Placental epithelial cell (primary cell): ENCODE measurements around the gene ZNF584. TPM values are rescaled to one million over a fixed set of nuclear protein-coding genes. Genes with fewer than 3 reads are reported as not detected.

Source experiments
- small RNA-seq: library from RNA; depleted of rRNA; stranded (forward); fragments of <200 nt; gene quantifications from one replicate; pipeline ENCODE3, GENCODE V24; 2012
- total RNA-seq: library from RNA; depleted of rRNA; stranded (reverse); fragments of >200 nt; gene quantifications from 2 replicates; pipeline ENCODE4 v1.2.3, GENCODE V29; 2012

Gene ZNF584
- total RNA-seq = 13.2 and 17.3 TPM in 2 replicates

GRCh38 chr19:58408152-58409009, at the start of gene ZNF584:
Gene ZNF584, plus strand, starts transcription at chr19:58408649. Its CDS starts 499 bp downstream, at chr19:58409148.

GRCh38 chr19:58362272-58362994, 46.0 kb upstream of the ZNF584 start, which contains the start of gene ZNF497:
Gene ZNF497, minus strand, starts transcription at chr19:58362751. Its CDS starts 5,116 bp downstream, at chr19:58357635.

GRCh38 chr19:58380662-58381459, 27.6 kb upstream of the ZNF584 start, which contains the start of gene ZNF837:
Gene ZNF837, minus strand, starts transcription at chr19:58381030. Its CDS starts 11,698 bp downstream, at chr19:58369332.

GRCh38 chr19:58386576-58387337, 21.7 kb upstream of the ZNF584 start, which contains the start of gene RPS5:
Gene RPS5, plus strand, starts transcription at chr19:58387269. Its CDS starts 869 bp downstream, at chr19:58388138.

GRCh38 chr19:58395220-58395978, 13.1 kb upstream of the ZNF584 start, which contains the start of gene RNF225:
Gene RNF225, plus strand, starts transcription at chr19:58395656. Its CDS starts 434 bp downstream, at chr19:58396090.

GRCh38 chr19:58439576-58440554, 31.4 kb downstream of the ZNF584 start, which contains the start of gene ZNF132:
Gene ZNF132, minus strand, starts transcription at chr19:58440153. Its CDS starts 332 bp downstream, at chr19:58439821.

GRCh38 chr19:58451358-58452101, 43.1 kb downstream of the ZNF584 start, which contains the start of gene ZNF324B:
Gene ZNF324B, plus strand, starts transcription at chr19:58451622. Its CDS starts 2,080 bp downstream, at chr19:58453702.

GRCh38 chr19:58466760-58467589, 58.5 kb downstream of the ZNF584 start, which contains the start of gene ZNF324:
Gene ZNF324, plus strand, starts transcription at chr19:58467080. Its CDS starts 2,106 bp downstream, at chr19:58469186.

Small RNA genes within 50 kb of the gene (small RNA-seq; reads per million reads assigned to genes)
- not detected for gene MIR4754
- gene RNA5SP473 = 0.09 reads per million

Other genes starting within 250 kb of the ZNF584 start
- 28.3 and 30.6 TPM in 2 replicates for gene ZNF274, start 225.6 kb upstream of the ZNF584 start, total RNA-seq
- gene ZNF544, start 179.7 kb upstream of the ZNF584 start, total RNA-seq = 20.8 and 39.8 TPM in 2 replicates
- gene ZNF8, start 129.7 kb upstream of the ZNF584 start, total RNA-seq = 7.9 and 9.4 TPM in 2 replicates
- 33.4 and 35.5 TPM in 2 replicates for gene ERVK3-1, start 103.3 kb upstream of the ZNF584 start, total RNA-seq
- 5.5 and 6.6 TPM in 2 replicates for gene ZSCAN22, start 81.7 kb upstream of the ZNF584 start, total RNA-seq
- 0.79 TPM in 1 of 2 replicates, not detected in the other for gene A1BG, start 55.2 kb upstream of the ZNF584 start, total RNA-seq
- 3.3 and 3.9 TPM in 2 replicates for gene ZNF497, start 45.9 kb upstream of the ZNF584 start, total RNA-seq
- 4.4 and 6.3 TPM in 2 replicates for gene ZNF837, start 27.6 kb upstream of the ZNF584 start, total RNA-seq
- 1,650 and 1,691 TPM in 2 replicates for gene RPS5, start 21.4 kb upstream of the ZNF584 start, total RNA-seq
- gene RNF225, start 13.0 kb upstream of the ZNF584 start, total RNA-seq = 2.8 and 5.5 TPM in 2 replicates
- gene ZNF132, start 31.5 kb downstream of the ZNF584 start, total RNA-seq = 12.6 and 14.6 TPM in 2 replicates
- gene ZNF324B, start 43.0 kb downstream of the ZNF584 start, total RNA-seq = 13.3 and 14.6 TPM in 2 replicates
- gene ZNF324, start 58.4 kb downstream of the ZNF584 start, total RNA-seq = 25.1 and 41.3 TPM in 2 replicates
- gene ZNF446, start 67.7 kb downstream of the ZNF584 start, total RNA-seq = 15.3 and 22.0 TPM in 2 replicates
- gene SLC27A5, start 103.3 kb downstream of the ZNF584 start, total RNA-seq = 4.4 and 6.3 TPM in 2 replicates
- 12.3 and 12.6 TPM in 2 replicates for gene ZBTB45, start 111.2 kb downstream of the ZNF584 start, total RNA-seq
- 414 and 576 TPM in 2 replicates for gene TRIM28, start 135.4 kb downstream of the ZNF584 start, total RNA-seq
- 65.1 and 108 TPM in 2 replicates for gene CHMP2A, start 146.5 kb downstream of the ZNF584 start, total RNA-seq
- gene UBE2M, start 150.0 kb downstream of the ZNF584 start, total RNA-seq = 40.4 and 67.5 TPM in 2 replicates
- gene MZF1, start 164.7 kb downstream of the ZNF584 start, total RNA-seq = 31.6 and 42.0 TPM in 2 replicates